GM23338 (cell line): ENCODE data around the gene MAP4K4. TPM values are rescaled to one million over a fixed set of nuclear protein-coding genes. Genes with fewer than 3 reads are reported as not detected.

Source experiments
- CREB1 ChIP-seq: fragments of 250-450 bp; sonication (Bioruptor Pico); IDR thresholded peaks from 2 replicates; pipeline ENCODE4 v1.5.0; 2020; ENCODE audit warnings: low read depth, mild to moderate bottlenecking, moderate library complexity
- CTCF ChIP-seq, 2 experiments: fragments of 200-600 bp in 1 of 2; sonication (generic) in 1 of 2; conservative IDR thresholded peaks; 2 replicates each; pipeline versions ENCODE4 v1.5.1 to v1.6.1; 2016 to 2017; ENCODE audit warnings: antibody characterized with exemption in 2 of 2, low read depth in 2 of 2, mild to moderate bottlenecking in 2 of 2, moderate library complexity in 1 of 2
- EZH2 ChIP-seq: fragments of 200-600 bp; sonication (generic); IDR thresholded peaks from one replicate; pipeline ENCODE4 v1.8.0; 2017; ENCODE audit warnings: antibody characterized with exemption, mild to moderate bottlenecking, low read depth; ENCODE audit not compliant: unreplicated experiment
- JUNB ChIP-seq: IDR thresholded peaks from one replicate; pipeline ENCODE4 v1.6.1; 2016; ENCODE audit warnings: antibody characterized with exemption; ENCODE audit not compliant: unreplicated experiment
- NANOG ChIP-seq: IDR thresholded peaks from 2 replicates; pipeline ENCODE4 v1.6.1; 2016; ENCODE audit warnings: antibody characterized with exemption, borderline replicate concordance
- STAT1 ChIP-seq: IDR thresholded peaks from one replicate; pipeline ENCODE4 v1.6.1; 2016; ENCODE audit warnings: antibody characterized with exemption; ENCODE audit not compliant: unreplicated experiment
- ZNF114 ChIP-seq: fragments of 250-450 bp; sonication (Bioruptor Pico); IDR thresholded peaks from 2 replicates; pipeline ENCODE4 v1.5.0; 2020; ENCODE audit warnings: mild to moderate bottlenecking, moderate library complexity
- ZNF331 ChIP-seq: fragments of 250-450 bp; sonication (Bioruptor Pico); IDR thresholded peaks from 2 replicates; pipeline ENCODE4 v1.5.0; 2020; ENCODE audit warnings: low read depth, mild to moderate bottlenecking, moderate library complexity
- polyA plus RNA-seq: library from polyadenylated mRNA; unstranded; fragments of >200 nt; fragmentation: Nextera tagmentation; extraction: Ambion mirVana; gene quantifications from 2 replicates; pipeline ENCODE4 v1.2.1, GENCODE V29; 2016
- total RNA-seq: library from RNA; depleted of rRNA; stranded (reverse); fragments of >200 nt; shearing (Covaris generic); gene quantifications from 2 replicates; pipeline ENCODE4 v1.2.3, GENCODE V29; 2014
- TF ChIP-seq, protein P1 (sequence below): fragments of 250-450 bp; sonication (Bioruptor Pico); IDR thresholded peaks from 2 replicates; pipeline ENCODE4 v1.5.0; 2020; ENCODE audit warnings: mild to moderate bottlenecking, moderate library complexity
- TF ChIP-seq, protein P2 (sequence below): IDR thresholded peaks from one replicate; pipeline ENCODE4 v1.6.1; 2018; ENCODE audit warnings: antibody characterized with exemption; ENCODE audit not compliant: unreplicated experiment

MAP4K4 gene
- total and polyA plus RNA-seq, 2 experiments from 2014 or later, result 34.6 to 99.2 TPM

DNA sequence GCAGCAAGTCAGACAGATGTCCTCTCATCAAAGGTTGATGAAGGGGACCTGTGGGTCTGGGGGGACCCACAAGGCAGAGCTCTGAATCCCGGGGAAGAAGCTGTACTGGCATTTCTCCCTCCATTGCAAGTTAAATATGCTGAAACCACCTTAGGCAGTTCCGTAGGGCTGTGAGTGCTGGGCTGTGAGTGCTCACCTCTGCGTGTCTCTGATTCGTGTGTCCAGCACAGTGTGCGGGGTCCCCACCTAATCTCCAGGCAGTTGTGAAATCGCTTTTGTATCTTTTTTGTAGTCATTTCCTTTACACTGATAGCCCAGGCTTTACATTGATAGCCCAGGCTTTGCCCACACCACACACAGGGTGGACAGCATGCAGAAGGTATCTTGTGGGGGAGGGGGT, 80.6 kb downstream of the MAP4K4 start (continued):
- TF ChIP-seq, protein P1, sequence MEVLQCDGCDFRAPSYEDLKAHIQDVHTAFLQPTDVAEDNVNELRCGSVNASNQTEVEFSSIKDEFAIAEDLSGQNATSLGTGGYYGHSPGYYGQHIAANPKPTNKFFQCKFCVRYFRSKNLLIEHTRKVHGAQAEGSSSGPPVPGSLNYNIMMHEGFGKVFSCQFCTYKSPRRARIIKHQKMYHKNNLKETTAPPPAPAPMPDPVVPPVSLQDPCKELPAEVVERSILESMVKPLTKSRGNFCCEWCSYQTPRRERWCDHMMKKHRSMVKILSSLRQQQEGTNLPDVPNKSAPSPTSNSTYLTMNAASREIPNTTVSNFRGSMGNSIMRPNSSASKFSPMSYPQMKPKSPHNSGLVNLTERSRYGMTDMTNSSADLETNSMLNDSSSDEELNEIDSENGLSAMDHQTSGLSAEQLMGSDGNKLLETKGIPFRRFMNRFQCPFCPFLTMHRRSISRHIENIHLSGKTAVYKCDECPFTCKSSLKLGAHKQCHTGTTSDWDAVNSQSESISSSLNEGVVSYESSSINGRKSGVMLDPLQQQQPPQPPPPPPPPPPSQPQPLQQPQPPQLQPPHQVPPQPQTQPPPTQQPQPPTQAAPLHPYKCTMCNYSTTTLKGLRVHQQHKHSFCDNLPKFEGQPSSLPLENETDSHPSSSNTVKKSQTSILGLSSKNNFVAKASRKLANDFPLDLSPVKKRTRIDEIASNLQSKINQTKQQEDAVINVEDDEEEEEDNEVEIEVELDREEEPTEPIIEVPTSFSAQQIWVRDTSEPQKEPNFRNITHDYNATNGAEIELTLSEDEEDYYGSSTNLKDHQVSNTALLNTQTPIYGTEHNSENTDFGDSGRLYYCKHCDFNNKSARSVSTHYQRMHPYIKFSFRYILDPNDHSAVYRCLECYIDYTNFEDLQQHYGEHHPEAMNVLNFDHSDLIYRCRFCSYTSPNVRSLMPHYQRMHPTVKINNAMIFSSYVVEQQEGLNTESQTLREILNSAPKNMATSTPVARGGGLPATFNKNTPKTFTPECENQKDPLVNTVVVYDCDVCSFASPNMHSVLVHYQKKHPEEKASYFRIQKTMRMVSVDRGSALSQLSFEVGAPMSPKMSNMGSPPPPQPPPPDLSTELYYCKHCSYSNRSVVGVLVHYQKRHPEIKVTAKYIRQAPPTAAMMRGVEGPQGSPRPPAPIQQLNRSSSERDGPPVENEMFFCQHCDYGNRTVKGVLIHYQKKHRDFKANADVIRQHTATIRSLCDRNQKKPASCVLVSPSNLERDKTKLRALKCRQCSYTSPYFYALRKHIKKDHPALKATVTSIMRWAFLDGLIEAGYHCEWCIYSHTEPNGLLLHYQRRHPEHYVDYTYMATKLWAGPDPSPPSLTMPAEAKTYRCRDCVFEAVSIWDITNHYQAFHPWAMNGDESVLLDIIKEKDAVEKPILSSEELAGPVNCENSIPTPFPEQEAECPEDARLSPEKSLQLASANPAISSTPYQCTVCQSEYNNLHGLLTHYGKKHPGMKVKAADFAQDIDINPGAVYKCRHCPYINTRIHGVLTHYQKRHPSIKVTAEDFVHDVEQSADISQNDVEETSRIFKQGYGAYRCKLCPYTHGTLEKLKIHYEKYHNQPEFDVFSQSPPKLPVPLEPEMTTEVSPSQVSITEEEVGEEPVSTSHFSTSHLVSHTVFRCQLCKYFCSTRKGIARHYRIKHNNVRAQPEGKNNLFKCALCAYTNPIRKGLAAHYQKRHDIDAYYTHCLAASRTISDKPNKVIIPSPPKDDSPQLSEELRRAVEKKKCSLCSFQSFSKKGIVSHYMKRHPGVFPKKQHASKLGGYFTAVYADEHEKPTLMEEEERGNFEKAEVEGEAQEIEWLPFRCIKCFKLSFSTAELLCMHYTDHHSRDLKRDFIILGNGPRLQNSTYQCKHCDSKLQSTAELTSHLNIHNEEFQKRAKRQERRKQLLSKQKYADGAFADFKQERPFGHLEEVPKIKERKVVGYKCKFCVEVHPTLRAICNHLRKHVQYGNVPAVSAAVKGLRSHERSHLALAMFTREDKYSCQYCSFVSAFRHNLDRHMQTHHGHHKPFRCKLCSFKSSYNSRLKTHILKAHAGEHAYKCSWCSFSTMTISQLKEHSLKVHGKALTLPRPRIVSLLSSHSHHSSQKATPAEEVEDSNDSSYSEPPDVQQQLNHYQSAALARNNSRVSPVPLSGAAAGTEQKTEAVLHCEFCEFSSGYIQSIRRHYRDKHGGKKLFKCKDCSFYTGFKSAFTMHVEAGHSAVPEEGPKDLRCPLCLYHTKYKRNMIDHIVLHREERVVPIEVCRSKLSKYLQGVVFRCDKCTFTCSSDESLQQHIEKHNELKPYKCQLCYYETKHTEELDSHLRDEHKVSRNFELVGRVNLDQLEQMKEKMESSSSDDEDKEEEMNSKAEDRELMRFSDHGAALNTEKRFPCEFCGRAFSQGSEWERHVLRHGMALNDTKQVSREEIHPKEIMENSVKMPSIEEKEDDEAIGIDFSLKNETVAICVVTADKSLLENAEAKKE (CRISPR knock-in tag), result no peak
- no peak for TF ChIP-seq CTCF (conservative IDR thresholded peaks at IDR 0.05; ENCODE audit: low read depth in 2 of 2)
- TF ChIP-seq CREB1 (CRISPR knock-in tag), result no peak
- TF ChIP-seq EZH2, result no peak
- no peak for TF ChIP-seq JUNB
- no peak for TF ChIP-seq ZNF114 (CRISPR knock-in tag)
- TF ChIP-seq NANOG, result no peak
- TF ChIP-seq STAT1, result no peak
- TF ChIP-seq, protein P2, sequence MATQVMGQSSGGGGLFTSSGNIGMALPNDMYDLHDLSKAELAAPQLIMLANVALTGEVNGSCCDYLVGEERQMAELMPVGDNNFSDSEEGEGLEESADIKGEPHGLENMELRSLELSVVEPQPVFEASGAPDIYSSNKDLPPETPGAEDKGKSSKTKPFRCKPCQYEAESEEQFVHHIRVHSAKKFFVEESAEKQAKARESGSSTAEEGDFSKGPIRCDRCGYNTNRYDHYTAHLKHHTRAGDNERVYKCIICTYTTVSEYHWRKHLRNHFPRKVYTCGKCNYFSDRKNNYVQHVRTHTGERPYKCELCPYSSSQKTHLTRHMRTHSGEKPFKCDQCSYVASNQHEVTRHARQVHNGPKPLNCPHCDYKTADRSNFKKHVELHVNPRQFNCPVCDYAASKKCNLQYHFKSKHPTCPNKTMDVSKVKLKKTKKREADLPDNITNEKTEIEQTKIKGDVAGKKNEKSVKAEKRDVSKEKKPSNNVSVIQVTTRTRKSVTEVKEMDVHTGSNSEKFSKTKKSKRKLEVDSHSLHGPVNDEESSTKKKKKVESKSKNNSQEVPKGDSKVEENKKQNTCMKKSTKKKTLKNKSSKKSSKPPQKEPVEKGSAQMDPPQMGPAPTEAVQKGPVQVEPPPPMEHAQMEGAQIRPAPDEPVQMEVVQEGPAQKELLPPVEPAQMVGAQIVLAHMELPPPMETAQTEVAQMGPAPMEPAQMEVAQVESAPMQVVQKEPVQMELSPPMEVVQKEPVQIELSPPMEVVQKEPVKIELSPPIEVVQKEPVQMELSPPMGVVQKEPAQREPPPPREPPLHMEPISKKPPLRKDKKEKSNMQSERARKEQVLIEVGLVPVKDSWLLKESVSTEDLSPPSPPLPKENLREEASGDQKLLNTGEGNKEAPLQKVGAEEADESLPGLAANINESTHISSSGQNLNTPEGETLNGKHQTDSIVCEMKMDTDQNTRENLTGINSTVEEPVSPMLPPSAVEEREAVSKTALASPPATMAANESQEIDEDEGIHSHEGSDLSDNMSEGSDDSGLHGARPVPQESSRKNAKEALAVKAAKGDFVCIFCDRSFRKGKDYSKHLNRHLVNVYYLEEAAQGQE, result no peak
- TF ChIP-seq ZNF331, result no peak
